Jurkat, Clone E6-1 (cell line): ENCODE data around the gene PEX1.
"Not testable (repeated sequence)": the region's sequence is repeated elsewhere in the genome, so short reads cannot be mapped to it uniquely, and the experiment has no call there.

Source experiments
- DNase-seq: peaks from one replicate; pipeline ENCODE4 v3.0.0-alpha.2; 2011; ENCODE audit warnings: low read depth, low spot score
- H3K4me3 ChIP-seq: 2 replicates; pipeline ENCODE4 v1.5.1; 2011; ENCODE audit warnings: mild to moderate bottlenecking, low read length, control low read depth, moderate library complexity

Gene PEX1

DNA sequence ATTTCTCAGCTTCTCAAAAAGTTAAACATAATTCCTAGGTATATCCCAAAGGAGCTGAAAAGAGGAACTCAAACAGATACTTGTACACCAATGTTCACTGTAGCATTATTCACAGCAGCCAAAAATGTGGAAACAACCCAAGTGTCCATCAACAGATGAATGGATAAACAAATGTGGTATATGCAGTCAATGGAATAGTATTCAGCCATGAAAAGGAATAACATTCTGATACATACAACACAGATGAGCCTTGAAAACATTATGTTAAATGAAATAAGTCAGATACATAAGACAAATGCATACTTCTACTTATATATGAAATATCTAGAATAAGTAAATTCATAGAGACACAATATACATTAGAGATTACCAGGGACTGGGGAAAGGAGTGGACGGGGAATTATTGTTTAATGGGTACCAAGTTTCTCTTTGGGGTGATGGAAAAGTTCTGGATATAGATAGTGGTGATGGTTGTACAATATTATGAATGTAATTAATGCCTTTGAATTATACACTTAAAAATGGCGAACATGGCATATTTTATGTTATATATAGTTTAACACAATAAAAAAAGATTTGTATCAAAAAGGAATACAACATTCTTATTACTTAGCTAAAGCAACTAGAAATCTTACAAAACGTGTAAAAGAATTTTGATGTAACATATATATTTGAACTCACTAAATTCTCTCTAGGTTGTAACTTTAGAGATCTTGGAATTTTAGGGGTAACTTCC, 15.0 kb downstream of the PEX1 start:
- DNase-seq, result no peak
- no peak overlapping the region for H3K4me3 ChIP-seq

- DNase-seq, result no peak
- no peak overlapping the region for H3K4me3 ChIP-seq
Observed at GRCh38 chr7:92508946-92509345, 19.4 kb downstream of the PEX1 start.

DNA sequence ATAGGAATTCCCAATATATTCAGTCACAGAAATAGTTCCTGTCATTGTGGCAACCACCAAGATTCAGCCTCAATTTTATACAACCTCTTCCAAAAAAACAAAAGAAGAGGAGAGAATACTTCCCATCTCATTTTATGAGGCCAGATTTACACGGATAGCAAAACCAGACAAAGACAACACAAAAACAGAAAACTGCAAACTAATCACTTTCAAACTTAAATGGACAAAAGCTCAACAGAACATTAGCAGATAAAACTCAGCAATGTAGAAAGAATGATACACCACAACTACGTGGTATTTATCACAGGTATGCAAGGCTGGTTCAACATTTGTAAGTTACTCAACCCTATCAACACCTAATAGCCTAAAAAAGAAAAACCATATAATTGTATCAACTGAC, 22.0 kb downstream of the PEX1 start:
- no peak overlapping the region for H3K4me3 ChIP-seq
- DNase-seq, result no peak

DNA sequence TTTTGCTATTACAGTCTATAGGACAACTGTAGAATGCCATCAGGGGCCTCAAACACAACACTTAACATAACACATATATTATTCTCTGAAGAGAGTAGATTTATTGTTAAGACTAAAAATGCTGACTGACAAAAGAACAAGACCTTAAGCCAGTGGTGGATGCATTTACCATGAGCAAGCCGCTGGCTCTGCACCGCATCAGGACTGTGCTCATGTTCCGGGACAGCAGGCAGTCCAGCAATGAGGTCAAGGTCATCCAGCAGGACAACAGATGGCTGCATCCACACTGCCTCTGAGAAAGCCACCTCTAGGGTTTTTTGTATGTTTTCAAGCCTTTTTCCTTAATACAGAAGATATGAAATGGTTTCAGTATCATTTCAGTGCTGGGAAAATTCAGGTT, 23.8 kb downstream of the PEX1 start:
- H3K4me3 ChIP-seq, result no peak overlapping the region
- no peak for DNase-seq

DNA sequence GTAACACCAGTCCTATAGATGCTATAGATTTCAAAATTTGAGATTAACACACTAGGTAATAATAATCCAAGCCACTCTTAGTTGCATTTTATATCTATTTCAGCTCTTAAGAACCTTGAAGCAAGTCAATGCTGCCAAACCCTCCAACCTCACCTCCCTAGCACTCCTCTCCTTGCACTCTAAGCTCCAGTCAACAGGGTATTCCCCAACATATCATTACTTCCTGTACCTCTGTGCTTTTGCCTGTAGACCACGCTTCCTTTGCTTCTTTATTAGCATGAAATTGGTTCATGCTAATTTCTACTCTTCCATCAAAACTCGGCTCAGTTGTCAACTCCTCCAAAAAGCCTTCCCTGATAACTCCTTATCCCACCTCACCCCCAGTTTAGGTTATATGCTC, 24.6 kb downstream of the PEX1 start:
- DNase-seq, result no peak
- no peak overlapping the region for H3K4me3 ChIP-seq

DNA sequence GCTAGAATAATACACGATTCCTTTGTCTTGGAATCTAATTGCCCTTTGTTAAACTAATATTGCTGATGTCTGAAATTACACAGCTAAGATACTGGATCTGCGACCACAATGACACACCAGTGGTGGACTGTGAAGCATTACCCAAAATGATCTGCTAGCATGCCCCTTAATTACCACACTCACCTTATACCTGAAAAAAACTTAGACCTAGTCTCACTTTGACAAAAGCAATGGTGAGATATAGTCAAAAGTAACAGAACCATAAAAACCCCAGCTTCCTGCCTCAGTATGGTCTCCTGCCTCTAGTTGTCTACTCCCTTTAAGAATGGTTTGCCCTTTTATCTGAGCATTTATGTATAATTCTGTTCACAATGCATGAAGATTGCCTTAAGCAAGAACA, 29.8 kb downstream of the PEX1 start:
- DNase-seq, result peak; percentile 12
- no peak overlapping the region for H3K4me3 ChIP-seq

DNA sequence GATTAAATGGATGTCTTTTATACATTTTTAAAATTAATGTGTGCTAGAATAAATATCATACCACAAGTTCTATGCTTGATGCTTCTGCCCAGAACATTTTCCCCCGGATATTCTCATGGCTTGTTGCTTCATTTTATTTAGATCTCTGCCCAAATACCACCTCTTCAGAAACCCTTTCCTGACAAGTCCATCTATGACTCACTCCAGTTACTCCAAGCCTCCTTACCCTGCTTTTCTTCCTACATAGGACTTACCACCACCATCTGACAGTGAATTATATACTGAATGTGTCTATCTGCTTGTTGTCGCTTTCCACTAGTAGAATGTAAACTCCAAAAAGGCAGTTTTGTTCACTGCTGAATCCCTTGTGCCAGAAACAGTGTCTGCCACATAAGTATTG, 31.4 kb downstream of the PEX1 start:
- DNase-seq, result no peak
- H3K4me3 ChIP-seq, result no peak overlapping the region

GRCh38 chr7:92489634-92490033, 38.7 kb downstream of the PEX1 start:
- H3K4me3 ChIP-seq, result no peak overlapping the region
- DNase-seq, result no peak

DNA sequence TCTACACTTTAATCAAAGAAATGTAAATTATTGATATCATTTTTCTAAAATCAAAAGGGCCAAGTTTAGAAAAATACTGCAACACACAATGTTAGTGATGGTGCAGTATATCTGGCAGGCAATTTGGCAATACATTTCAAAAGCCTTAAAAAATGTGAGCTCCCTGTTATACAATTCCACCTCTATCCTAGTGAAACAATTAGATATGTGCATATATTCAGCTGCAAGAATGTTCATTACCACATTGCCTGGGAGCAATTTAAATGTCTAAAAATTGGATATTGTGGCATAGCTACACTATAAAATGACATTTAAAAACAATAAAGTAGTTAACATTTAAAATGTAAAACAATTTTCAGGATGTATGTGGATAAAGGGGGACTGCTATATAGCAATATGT, 40.5 kb downstream of the PEX1 start:
- DNase-seq, result no peak
- no peak overlapping the region for H3K4me3 ChIP-seq

GRCh38 chr7:92485974-92486373, 42.3 kb downstream of the PEX1 start:
- H3K4me3 ChIP-seq, result no peak overlapping the region
- no peak for DNase-seq

DNA sequence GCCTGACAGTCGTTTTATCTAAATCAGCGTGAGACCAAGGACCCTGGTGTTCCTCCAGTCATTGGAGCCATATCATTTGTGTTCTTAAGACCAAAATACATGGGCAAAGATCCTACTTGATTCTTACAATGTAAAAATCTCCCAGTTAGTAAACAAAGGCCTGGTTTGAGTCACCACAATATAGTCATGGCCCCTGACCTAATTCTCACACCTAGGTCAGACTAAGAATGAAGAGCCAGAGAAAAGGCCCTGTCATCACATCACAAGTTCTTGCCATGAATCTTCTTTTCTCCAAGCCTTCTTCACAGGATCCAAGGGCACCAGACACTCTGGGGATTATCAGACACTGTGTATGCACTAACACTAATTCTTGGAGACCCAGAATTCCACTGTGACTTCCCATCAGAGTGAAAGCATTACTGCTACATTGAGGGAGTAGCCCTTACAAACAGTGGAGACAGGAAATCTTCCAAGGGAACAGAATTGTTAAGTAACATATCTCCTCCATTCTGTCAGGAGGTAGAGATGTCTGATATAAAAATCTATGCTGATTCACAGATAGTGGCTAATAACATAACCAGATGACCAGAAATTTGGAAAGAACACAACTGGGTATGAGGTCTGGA, 42.9 kb downstream of the PEX1 start:
- H3K4me3 ChIP-seq, result no peak overlapping the region
- no peak for DNase-seq

DNA sequence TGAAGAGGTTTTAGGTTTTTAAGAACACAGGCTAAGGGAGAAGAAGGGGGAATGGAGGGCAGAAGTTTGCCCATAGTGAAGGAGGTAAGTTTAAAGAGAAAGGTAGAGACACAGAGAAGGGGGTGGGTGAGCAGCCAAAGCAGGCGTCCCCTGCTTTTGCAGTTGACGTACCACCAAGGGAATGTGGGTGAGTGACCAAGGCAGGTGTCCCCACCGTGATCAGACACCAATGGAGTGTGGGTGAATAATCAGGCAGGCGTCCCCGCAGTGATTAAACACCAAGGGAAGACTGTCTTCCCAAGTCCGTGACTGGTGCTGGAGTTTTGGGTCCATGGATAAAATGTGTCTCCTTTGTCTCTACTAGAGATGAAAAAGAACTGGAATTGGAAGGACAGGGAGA, 44.1 kb downstream of the PEX1 start:
- not testable (repeated sequence) for DNase-seq, H3K4me3 ChIP-seq

GRCh38 chr7:92483624-92484023, 44.7 kb downstream of the PEX1 start:
- H3K4me3 ChIP-seq, DNase-seq: not testable (repeated sequence)

DNA sequence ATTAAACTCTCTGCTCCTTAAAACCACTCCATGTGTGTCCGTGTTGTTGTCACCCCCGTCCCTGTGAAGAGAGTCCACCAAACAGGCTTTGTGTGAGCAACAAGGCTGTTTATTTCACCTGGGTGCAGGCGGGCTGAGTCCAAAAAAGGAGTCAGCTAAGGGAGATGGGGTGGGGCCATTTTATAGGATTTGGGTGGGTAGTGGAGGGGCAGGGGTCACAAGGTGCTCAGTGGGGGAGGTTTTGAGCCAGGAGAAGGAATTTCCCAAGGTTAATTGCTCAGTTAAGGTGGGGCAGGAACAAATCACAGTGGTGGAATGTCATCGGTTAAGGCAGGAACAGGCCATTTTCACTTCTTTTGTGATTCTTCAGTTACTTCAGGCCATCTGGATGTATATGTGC, 49.2 kb downstream of the PEX1 start:
- DNase-seq, result not testable (repeated sequence)

GRCh38 chr7:92478711-92479110, 49.6 kb downstream of the PEX1 start:
- no peak for DNase-seq
- H3K4me3 ChIP-seq, result no peak overlapping the region

More for the DNA sequence above, 49.2 kb downstream of the PEX1 start:
- H3K4me3 ChIP-seq, result not testable (repeated sequence)

GRCh38 chr7:92478095-92478494, 50.2 kb downstream of the PEX1 start:
- no peak overlapping the region for H3K4me3 ChIP-seq
- no peak for DNase-seq

- not testable (repeated sequence) for DNase-seq, H3K4me3 ChIP-seq
Observed at GRCh38 chr7:92477681-92478080, 50.6 kb downstream of the PEX1 start, which contains the start of gene ERVW-1. Gene ERVW-1, minus strand, starts transcription at chr7:92477946. Its CDS starts 7,565 bp downstream, at chr7:92470381.

DNA sequence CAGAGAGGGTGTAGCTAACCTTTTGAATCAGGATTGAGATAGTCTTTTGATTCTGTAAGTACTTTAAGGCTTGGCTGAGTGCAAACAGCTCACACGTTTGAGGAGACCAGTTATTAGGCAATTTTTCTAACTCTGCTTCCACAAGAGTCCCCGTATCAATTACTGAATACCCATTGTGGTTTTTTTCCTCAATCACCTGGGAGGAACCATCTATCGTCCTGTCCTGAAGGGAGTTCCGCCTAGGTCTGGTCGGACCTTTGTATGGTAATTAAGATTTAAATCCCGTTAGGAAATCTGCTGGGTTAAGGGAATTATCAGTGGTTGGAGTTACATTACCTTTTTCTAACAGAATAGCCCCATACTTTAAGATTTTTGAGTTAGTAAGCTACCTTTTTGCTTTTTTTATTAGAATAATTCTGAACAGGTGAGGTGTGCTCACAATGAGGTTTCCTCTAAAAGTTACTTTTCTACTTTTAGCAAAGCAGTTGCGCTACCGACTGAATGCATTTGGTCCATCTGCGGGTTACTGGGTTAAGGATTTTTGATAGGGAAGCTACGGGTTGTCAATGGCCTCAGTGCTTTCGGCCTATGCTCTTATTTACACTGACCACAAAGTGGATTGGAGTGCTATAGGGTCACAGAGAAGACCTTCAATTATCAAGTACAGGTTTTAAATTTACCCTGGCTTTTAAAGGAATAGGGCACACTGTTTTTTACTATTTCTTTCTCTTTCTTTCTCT, 52.3 kb downstream of the PEX1 start:
- H3K4me3 ChIP-seq, DNase-seq: not testable (repeated sequence)

GRCh38 chr7:92475261-92475770, 53.0 kb downstream of the PEX1 start:
- H3K4me3 ChIP-seq, DNase-seq: not testable (repeated sequence)

DNA sequence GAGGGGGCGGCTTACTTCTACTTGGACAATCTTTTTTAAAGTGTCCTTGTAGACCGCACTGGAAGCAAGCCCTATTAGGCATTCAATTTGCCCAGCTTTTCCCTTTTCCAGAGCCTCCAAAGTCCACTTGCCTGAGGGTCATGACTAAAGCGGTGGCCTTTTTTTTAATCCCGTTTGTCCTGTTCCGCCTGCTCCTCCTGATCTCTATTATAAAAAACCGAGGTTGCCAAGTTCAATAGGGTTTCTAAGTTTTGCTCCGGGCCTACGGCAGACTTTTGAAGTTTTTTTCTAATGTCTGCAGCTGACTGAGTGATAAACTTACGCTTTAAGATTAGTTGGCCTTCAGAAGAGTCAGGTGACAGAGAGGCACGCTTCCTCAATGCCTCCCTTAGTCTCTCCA, 54.3 kb downstream of the PEX1 start:
- not testable (repeated sequence) for H3K4me3 ChIP-seq, DNase-seq
